GM12864 (cell line): ENCODE measurements around the gene ALKBH3.

ENCODE experiments used
- DNase-seq: peaks from one replicate; pipeline ENCODE4 v3.0.0-alpha.2; 2011; ENCODE audit warnings: low read depth
- H3K4me3 ChIP-seq: 2 replicates; pipeline ENCODE4 v1.5.1; 2011; ENCODE audit warnings: mild to moderate bottlenecking, low read depth, low read length, control low read depth
- CTCF ChIP-seq: IDR thresholded peaks from 2 replicates; pipeline ENCODE4 v1.5.1; 2011; ENCODE audit warnings: low read depth, mild to moderate bottlenecking, moderate library complexity, low read length, control low read depth, inconsistent platforms; ENCODE audit errors: missing control alignments

Gene ALKBH3

GRCh38 chr11:43879789-43880639, 617 bp upstream of the ALKBH3 start:
- DNase-seq = no peak
- no peak for TF ChIP-seq CTCF
- H3K4me3 ChIP-seq = peak overlapping the region; percentile 80

GRCh38 chr11:43892851-43893250, 12.2 kb downstream of the ALKBH3 start:
- TF ChIP-seq CTCF = no peak
- DNase-seq = no peak
- H3K4me3 ChIP-seq = no peak overlapping the region

- TF ChIP-seq CTCF = no peak
- DNase-seq = no peak
- no peak overlapping the region for H3K4me3 ChIP-seq
Measured at GRCh38 chr11:43894546-43894945, 13.9 kb downstream of the ALKBH3 start.

GRCh38 chr11:43895601-43896000, 15.0 kb downstream of the ALKBH3 start:
- DNase-seq = no peak
- TF ChIP-seq CTCF = no peak
- no peak overlapping the region for H3K4me3 ChIP-seq

- no peak for TF ChIP-seq CTCF
- H3K4me3 ChIP-seq = no peak overlapping the region
- DNase-seq = no peak
Measured at GRCh38 chr11:43898574-43898973, 17.9 kb downstream of the ALKBH3 start.

- no peak overlapping the region for H3K4me3 ChIP-seq
- no peak for DNase-seq
- no peak for TF ChIP-seq CTCF
Measured at GRCh38 chr11:43899094-43899493, 18.5 kb downstream of the ALKBH3 start.

- no peak for DNase-seq
- no peak overlapping the region for H3K4me3 ChIP-seq
- no peak for TF ChIP-seq CTCF
Measured at GRCh38 chr11:43901551-43901950, 20.9 kb downstream of the ALKBH3 start.
